Measurements from ENCODE around the gene FLNA. TPM values are rescaled to one million over a fixed set of nuclear protein-coding genes. Genes with fewer than 3 reads are reported as not detected.

FLNA gene
- total RNA-seq, 3 donors from 2014 or later: 164 to 4,590 (median 513) TPM

DNA sequence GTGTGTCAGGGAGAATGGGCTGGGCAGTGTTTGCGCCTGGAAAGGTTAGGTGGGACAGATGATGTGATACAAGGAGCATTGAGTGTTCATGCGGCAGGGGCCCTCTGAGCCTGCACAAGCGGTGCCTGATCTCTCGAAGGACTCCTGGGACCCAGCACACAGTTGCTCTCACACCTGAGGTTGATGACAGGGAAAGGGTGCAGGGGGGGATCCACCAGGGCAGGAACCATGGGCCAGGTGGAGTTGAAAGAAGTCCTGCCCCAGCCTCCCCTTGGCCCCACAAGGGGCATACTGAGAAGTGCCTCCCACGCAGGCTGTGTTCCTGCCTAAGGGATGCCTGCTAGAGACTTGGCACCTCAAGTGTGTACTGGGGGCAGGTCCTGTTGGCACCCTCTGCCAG, 45.8 kb downstream of the FLNA start:
- no peaks in the 10 kb centered on the region for H3K4me1 ChIP-seq (ENCODE audit: low read depth)
- DNase-seq: peak in 1 of 3 donors; percentile 38
- H3K4me3 ChIP-seq: no peak overlapping the region
- no peak for ATAC-seq
- H3K9me3 ChIP-seq: no peaks in the 10 kb centered on the region
- intact Hi-C loops (cut with DNase I, micrococcal nuclease): no loop called here
- TF ChIP-seq, protein P1, sequence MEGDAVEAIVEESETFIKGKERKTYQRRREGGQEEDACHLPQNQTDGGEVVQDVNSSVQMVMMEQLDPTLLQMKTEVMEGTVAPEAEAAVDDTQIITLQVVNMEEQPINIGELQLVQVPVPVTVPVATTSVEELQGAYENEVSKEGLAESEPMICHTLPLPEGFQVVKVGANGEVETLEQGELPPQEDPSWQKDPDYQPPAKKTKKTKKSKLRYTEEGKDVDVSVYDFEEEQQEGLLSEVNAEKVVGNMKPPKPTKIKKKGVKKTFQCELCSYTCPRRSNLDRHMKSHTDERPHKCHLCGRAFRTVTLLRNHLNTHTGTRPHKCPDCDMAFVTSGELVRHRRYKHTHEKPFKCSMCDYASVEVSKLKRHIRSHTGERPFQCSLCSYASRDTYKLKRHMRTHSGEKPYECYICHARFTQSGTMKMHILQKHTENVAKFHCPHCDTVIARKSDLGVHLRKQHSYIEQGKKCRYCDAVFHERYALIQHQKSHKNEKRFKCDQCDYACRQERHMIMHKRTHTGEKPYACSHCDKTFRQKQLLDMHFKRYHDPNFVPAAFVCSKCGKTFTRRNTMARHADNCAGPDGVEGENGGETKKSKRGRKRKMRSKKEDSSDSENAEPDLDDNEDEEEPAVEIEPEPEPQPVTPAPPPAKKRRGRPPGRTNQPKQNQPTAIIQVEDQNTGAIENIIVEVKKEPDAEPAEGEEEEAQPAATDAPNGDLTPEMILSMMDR (IDR thresholded peaks at IDR 0.05): no peak
- H3K36me3 ChIP-seq (ENCODE audit: low read depth): no peaks in the 10 kb centered on the region

DNA sequence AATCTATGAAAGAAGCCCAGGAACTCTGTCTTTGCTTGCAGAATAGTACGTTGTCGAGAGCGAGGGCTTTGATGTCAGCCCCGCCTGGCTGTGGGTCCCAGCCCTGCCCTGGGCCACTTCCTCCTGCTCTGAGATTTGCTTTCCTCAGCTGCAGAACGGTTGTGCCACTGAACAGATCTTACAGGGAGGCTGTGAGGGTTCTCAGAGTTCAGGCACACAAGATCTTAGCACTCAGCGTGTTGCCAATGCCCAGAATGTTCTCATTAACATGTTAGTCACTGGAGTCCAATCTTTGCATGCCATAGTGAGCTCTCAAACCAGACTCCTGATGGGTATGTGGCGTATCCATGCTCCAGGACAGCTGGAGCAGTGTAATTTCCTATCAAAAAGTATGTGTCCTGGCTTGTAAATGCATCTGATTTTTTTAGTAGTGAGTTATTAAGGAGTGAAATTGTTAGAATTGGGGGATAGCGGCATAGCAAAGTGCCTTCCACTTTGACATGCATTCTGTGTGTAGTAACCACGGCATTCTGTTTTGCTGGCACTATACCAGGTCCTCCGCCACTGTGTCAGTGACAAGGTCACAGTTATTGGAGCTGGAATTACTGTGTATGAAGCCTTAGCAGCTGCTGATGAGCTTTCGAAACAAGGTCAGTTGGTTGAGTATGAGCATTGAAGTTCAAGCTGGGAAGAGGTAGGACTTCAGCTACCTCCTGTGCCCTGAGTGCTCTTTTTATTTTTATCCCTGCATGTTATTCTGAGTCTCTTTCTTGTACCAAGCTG, 47.2 kb downstream of the FLNA start:
- H3K9me3 ChIP-seq: no peaks in the 10 kb centered on the region
- H3K4me3 ChIP-seq: no peak overlapping the region
- no peaks in the 10 kb centered on the region for H3K36me3 ChIP-seq (ENCODE audit: low read depth)
- ATAC-seq: peak; percentile 73
- TF ChIP-seq, protein P1 (IDR thresholded peaks at IDR 0.05): no peak
- peak in 1 of 3 donors; percentile 51 for DNase-seq
- intact Hi-C loops (cut with DNase I, micrococcal nuclease): no loop called here
- H3K4me1 ChIP-seq (ENCODE audit: low read depth): no peaks in the 10 kb centered on the region

DNA sequence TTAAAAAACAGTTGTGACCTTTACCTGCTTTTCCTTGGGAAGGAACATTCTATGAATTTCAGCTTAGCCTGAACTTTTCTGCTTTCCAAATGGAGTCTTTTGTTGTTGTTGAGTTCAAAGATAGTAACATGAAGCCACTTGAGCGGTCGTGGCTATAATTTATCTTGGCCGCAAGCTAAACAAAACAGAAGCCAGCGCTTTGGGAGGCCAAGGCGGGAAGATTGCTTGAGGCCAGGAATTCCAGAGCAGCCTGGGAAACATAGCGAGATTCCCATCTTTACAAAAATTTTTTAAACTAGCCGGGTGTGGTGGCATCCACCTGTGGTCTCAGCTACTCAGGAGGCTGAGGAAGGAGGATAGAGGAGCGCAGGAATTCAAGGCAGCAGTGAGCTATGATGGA, 48.9 kb downstream of the FLNA start:
- TF ChIP-seq, protein P1 (IDR thresholded peaks at IDR 0.05): no peak

DNA sequence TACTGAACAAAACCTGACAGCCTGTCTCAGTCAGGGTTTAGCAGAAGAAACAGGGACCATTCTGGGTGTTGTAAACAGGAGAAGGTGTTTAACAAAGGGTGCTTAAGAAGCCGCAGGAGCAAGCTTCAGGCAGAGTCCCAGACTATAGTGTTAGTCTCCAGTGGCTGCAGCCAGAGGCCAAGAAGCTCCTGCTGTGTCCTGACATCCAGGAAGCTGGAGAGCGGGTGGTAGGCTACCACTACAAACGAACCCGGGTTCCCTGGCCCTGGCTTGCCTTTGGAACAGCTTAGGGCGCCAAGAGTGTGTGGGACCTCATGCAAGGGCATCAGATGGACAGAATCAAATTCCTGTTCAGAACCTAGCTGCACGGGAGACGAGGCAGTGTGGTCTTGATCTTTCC, 50.9 kb downstream of the FLNA start:
- Histone ChIP-seq H3K36me3 (ENCODE audit: low read depth) (no peaks in the 10 kb centered on the region), H3K4me1 (ENCODE audit: low read depth) (no peaks in the 10 kb centered on the region), H3K4me3 (no peak overlapping the region), H3K9me3 (no peaks in the 10 kb centered on the region)
- TF ChIP-seq, protein P1 (IDR thresholded peaks at IDR 0.05): no peak
- intact Hi-C loops (cut with DNase I, micrococcal nuclease): no loop called here
- no peak for ATAC-seq
- peak in 1 of 3 donors; percentile 10 for DNase-seq

More for the DNA sequence above, 48.9 kb downstream of the FLNA start:
- DNase-seq (peak in 1 of 3 donors; percentile 8), ATAC-seq (no peak)
- Histone ChIP-seq H3K36me3 (ENCODE audit: low read depth) (no peaks in the 10 kb centered on the region), H3K4me3 (no peak overlapping the region), H3K9me3 (no peaks in the 10 kb centered on the region), H3K4me1 (ENCODE audit: low read depth) (no peaks in the 10 kb centered on the region)
- intact Hi-C loops (cut with DNase I, micrococcal nuclease): no loop called here

DNA sequence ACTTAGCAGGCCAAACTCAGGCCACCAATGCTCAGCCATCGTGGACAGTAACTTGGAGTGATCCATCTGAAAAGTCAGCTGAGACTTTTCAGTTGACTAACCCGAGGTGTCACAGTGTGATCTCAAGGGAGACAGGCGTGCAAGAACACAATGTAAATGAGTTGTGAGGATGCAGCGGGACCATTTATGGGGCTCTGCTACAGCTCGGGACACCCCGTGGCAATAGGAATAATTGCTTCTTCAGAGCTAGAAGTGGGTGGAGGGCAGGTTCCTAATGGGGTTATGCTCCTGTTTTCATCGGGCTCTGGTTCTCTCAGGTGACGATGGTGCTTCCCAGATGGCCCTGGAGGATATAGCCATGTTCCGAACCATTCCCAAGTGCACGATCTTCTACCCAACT, 51.5 kb downstream of the FLNA start:
- Histone ChIP-seq H3K4me3 (no peak overlapping the region), H3K4me1 (ENCODE audit: low read depth) (no peaks in the 10 kb centered on the region), H3K9me3 (no peaks in the 10 kb centered on the region), H3K36me3 (ENCODE audit: low read depth) (no peaks in the 10 kb centered on the region)
- peak in 1 of 3 donors; percentile 7 for DNase-seq
- intact Hi-C loops (cut with DNase I, micrococcal nuclease): no loop called here
- TF ChIP-seq, protein P1 (IDR thresholded peaks at IDR 0.05): no peak
- ATAC-seq: no peak
